IPS-18a (cell line): ENCODE results near the gene CDK5RAP1.
"Not testable (repeated sequence)": the region's sequence is repeated elsewhere in the genome, so short reads cannot be mapped to it uniquely, and the experiment has no call there.

Experiments
- H3K27ac ChIP-seq: one replicate; pipeline ENCODE4 v1.5.1; 2013; ENCODE audit warnings: low read length
- H3K27me3 ChIP-seq: one replicate; pipeline ENCODE4 v1.6.1; 2013; ENCODE audit warnings: mild to moderate bottlenecking, low read length; ENCODE audit not compliant: control insufficient read depth, insufficient read depth
- H3K36me3 ChIP-seq: one replicate; pipeline ENCODE4 v1.6.1; 2013; ENCODE audit warnings: low read depth, low read length; ENCODE audit not compliant: control insufficient read depth
- H3K4me1 ChIP-seq: one replicate; pipeline ENCODE4 v1.6.1; 2013; ENCODE audit warnings: low read depth, low read length; ENCODE audit not compliant: control insufficient read depth
- H3K4me3 ChIP-seq: one replicate; pipeline ENCODE4 v1.5.1; 2013; ENCODE audit warnings: low read length
- H3K9ac ChIP-seq: one replicate; pipeline ENCODE4 v1.6.1; 2013; ENCODE audit warnings: mild to moderate bottlenecking, low read length, moderate library complexity
- H3K9me3 ChIP-seq: one replicate; pipeline ENCODE4 v1.6.1; 2013; ENCODE audit warnings: low read depth, low read length; ENCODE audit not compliant: control insufficient read depth

CDK5RAP1 gene

GRCh38 chr20:33437141-33437911, 36.0 kb upstream of the CDK5RAP1 start:
- no peaks in the 10 kb centered on the region for H3K9me3 ChIP-seq
- H3K36me3 ChIP-seq: no peaks in the 10 kb centered on the region
- H3K27ac ChIP-seq: no peak overlapping the region
- H3K4me1 ChIP-seq: no peaks in the 10 kb centered on the region
- H3K4me3 ChIP-seq: no peak overlapping the region
- H3K9ac ChIP-seq: no peak overlapping the region
- peaks cover 12% of the 10 kb centered on the region for H3K27me3 ChIP-seq

- Histone ChIP-seq H3K4me3 (no peak overlapping the region), H3K36me3 (no peaks in the 10 kb centered on the region), H3K4me1 (no peaks in the 10 kb centered on the region), H3K9me3 (no peaks in the 10 kb centered on the region), H3K27ac (no peak overlapping the region), H3K27me3 (no peaks in the 10 kb centered on the region), H3K9ac (no peak overlapping the region)
These were observed 33.1 kb upstream of the CDK5RAP1 start for GRCh38 chr20:33434434-33434833.

- Histone ChIP-seq H3K27me3 (no peaks in the 10 kb centered on the region), H3K36me3 (no peaks in the 10 kb centered on the region), H3K4me1 (no peaks in the 10 kb centered on the region), H3K9me3 (no peaks in the 10 kb centered on the region), H3K4me3 (no peak overlapping the region), H3K9ac (no peak overlapping the region), H3K27ac (no peak overlapping the region)
These were observed 32.3 kb upstream of the CDK5RAP1 start for GRCh38 chr20:33433465-33434234.

GRCh38 chr20:33431797-33432381, 30.6 kb upstream of the CDK5RAP1 start:
- H3K9me3 ChIP-seq: no peaks in the 10 kb centered on the region
- no peak overlapping the region for H3K9ac ChIP-seq
- no peaks in the 10 kb centered on the region for H3K27me3 ChIP-seq
- H3K4me1 ChIP-seq: no peaks in the 10 kb centered on the region
- H3K36me3 ChIP-seq: no peaks in the 10 kb centered on the region
- no peak overlapping the region for H3K27ac ChIP-seq
- H3K4me3 ChIP-seq: no peak overlapping the region

GRCh38 chr20:33423875-33424274, 22.6 kb upstream of the CDK5RAP1 start:
- H3K27me3 ChIP-seq, H3K9me3 ChIP-seq, H3K9ac ChIP-seq, H3K36me3 ChIP-seq, H3K4me1 ChIP-seq, H3K27ac ChIP-seq, H3K4me3 ChIP-seq: not testable (repeated sequence)

GRCh38 chr20:33423141-33423834, 22.0 kb upstream of the CDK5RAP1 start:
- no peak overlapping the region for H3K27ac ChIP-seq
- H3K9me3 ChIP-seq: no peaks in the 10 kb centered on the region
- no peak overlapping the region for H3K9ac ChIP-seq
- H3K4me1 ChIP-seq: no peaks in the 10 kb centered on the region
- H3K36me3 ChIP-seq: no peaks in the 10 kb centered on the region
- H3K4me3 ChIP-seq: no peak overlapping the region
- H3K27me3 ChIP-seq: no peaks in the 10 kb centered on the region

- no peaks in the 10 kb centered on the region for H3K4me1 ChIP-seq
- H3K36me3 ChIP-seq: no peaks in the 10 kb centered on the region
- H3K27ac ChIP-seq: no peak overlapping the region
- no peaks in the 10 kb centered on the region for H3K27me3 ChIP-seq
- H3K9ac ChIP-seq: no peak overlapping the region
- no peaks in the 10 kb centered on the region for H3K9me3 ChIP-seq
- no peak overlapping the region for H3K4me3 ChIP-seq
These were observed 18.0 kb upstream of the CDK5RAP1 start for GRCh38 chr20:33419140-33419974.

- Histone ChIP-seq H3K9ac (no peak overlapping the region), H3K27me3 (no peaks in the 10 kb centered on the region), H3K36me3 (no peaks in the 10 kb centered on the region), H3K27ac (no peak overlapping the region), H3K4me3 (no peak overlapping the region), H3K4me1 (no peaks in the 10 kb centered on the region), H3K9me3 (no peaks in the 10 kb centered on the region)
These were observed 16.7 kb upstream of the CDK5RAP1 start for GRCh38 chr20:33418033-33418432.

GRCh38 chr20:33415948-33416347, 14.6 kb upstream of the CDK5RAP1 start:
- Histone ChIP-seq H3K36me3 (no peaks in the 10 kb centered on the region), H3K27me3 (no peaks in the 10 kb centered on the region), H3K9me3 (no peaks in the 10 kb centered on the region), H3K27ac (no peak overlapping the region), H3K9ac (no peak overlapping the region), H3K4me3 (no peak overlapping the region), H3K4me1 (no peaks in the 10 kb centered on the region)

- H3K27ac ChIP-seq: no peak overlapping the region
- no peaks in the 10 kb centered on the region for H3K36me3 ChIP-seq
- no peak overlapping the region for H3K9ac ChIP-seq
These were observed 11.1 kb upstream of the CDK5RAP1 start for GRCh38 chr20:33412484-33412838.

More at GRCh38 chr20:33412484-33412838, 11.1 kb upstream of the CDK5RAP1 start:
- no peaks in the 10 kb centered on the region for H3K4me1 ChIP-seq
- no peaks in the 10 kb centered on the region for H3K27me3 ChIP-seq
- H3K4me3 ChIP-seq: no peak overlapping the region
- H3K9me3 ChIP-seq: no peaks in the 10 kb centered on the region
